Tibial artery (tissue), 4 donors: ENCODE data around the gene MCOLN3.

ENCODE experiments used
- DNase-seq, 2 donors: peaks; one replicate each; pipeline ENCODE4 v3.0.0-alpha.2; 2019
- H3K27ac ChIP-seq, 2 donors: fragments of 200-600 bp; sonication (generic) in 1 of 2; 1 replicate in 1 of 2; 2 replicates in 1 of 2; pipeline ENCODE4 v1.5.1; 2018 to 2019; ENCODE audit warnings: mild to moderate bottlenecking in 1 of 2
- H3K27me3 ChIP-seq, 2 donors: fragments of 200-600 bp; sonication (generic) in 1 of 2; one replicate each; pipeline versions ENCODE4 v1.5.1 to v1.6.0; 2016 to 2019
- H3K36me3 ChIP-seq, 3 donors: fragments of 200-600 bp; sonication (generic) in 2 of 3; one replicate each; pipeline ENCODE4 v1.5.1; 2016 to 2019; ENCODE audit warnings: mild to moderate bottlenecking in 2 of 3
- H3K4me1 ChIP-seq, 4 donors: fragments of 200-600 bp; sonication (generic) in 2 of 4; 1 replicate in 3 of 4; 2 replicates in 1 of 4; pipeline ENCODE4 v1.5.1; 2016 to 2019
- H3K4me3 ChIP-seq, 2 donors: fragments of 200-600 bp; sonication (generic) in 1 of 2; 1 replicate in 1 of 2; 2 replicates in 1 of 2; pipeline ENCODE4 v1.5.1; 2018 to 2019; ENCODE audit warnings: mild to moderate bottlenecking in 2 of 2
- H3K9me3 ChIP-seq, 3 donors: fragments of 200-600 bp; sonication (generic) in 1 of 3; one replicate each; pipeline ENCODE4 v1.5.1; 2016 to 2019
- intact Hi-C: fragments of 100-400 bp; cut with DNase I; formaldehyde crosslinking; loops from one replicate; pipeline ENCODE4 v1.15.0; 2023; ENCODE audit warnings: low total_unique reads
- TF ChIP-seq, protein P1 (sequence below), 2 experiments: fragments of 200-600 bp in 1 of 2; fragments of 450-650 bp in 1 of 2; IDR thresholded peaks; one replicate each; pipeline ENCODE4 v1.5.1; 2017 to 2019; ENCODE audit warnings: antibody characterized with exemption in 2 of 2, mild to moderate bottlenecking in 1 of 2, moderate library complexity in 1 of 2

MCOLN3 gene, protein sequence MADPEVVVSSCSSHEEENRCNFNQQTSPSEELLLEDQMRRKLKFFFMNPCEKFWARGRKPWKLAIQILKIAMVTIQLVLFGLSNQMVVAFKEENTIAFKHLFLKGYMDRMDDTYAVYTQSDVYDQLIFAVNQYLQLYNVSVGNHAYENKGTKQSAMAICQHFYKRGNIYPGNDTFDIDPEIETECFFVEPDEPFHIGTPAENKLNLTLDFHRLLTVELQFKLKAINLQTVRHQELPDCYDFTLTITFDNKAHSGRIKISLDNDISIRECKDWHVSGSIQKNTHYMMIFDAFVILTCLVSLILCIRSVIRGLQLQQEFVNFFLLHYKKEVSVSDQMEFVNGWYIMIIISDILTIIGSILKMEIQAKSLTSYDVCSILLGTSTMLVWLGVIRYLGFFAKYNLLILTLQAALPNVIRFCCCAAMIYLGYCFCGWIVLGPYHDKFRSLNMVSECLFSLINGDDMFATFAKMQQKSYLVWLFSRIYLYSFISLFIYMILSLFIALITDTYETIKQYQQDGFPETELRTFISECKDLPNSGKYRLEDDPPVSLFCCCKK

DNA sequence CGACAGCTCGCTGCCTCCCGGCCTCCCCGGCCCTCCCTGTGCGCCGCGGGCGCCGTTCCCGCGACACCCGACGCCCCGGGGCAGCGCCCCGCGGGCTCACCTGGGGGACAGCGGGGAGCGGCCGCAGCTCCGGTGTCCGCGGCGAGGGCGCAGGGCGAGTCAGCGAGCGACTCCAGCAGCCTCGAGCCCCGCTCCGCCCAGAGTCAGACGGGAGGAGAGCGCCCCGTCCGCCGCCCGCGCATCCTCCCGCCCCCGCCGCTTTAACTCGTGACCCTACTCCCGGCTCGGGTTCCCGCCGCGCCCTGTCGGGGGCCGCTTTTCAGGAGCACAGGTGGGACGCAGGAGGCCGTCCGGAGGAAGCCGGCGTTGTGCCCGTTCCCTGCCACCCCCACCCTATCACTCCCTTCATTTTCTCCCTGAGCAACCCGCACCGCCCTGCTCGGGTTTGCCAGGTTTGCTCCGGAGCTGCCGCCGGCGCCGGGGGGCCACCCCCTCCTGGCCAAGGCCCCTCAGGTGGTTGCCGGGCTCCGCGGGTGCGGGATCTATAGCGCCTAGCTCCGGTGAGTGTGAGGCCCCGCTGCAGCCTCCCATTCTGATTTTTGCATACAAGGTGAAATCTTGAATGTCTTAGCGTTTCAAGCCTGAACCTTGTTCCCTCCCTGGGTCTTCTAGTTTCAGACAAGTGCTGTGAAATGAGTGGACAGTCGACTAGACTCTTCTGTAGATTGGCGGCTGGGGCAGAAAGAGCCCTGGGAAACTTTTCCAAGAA is at the start of gene MCOLN3:
Gene MCOLN3 (minus strand): TSS at position 205 of the 769 bp plus-strand sequence. CDS start 3,140 bp downstream, outside the sequence.
- intact Hi-C loops: no loop called here
- TF ChIP-seq, protein P1, sequence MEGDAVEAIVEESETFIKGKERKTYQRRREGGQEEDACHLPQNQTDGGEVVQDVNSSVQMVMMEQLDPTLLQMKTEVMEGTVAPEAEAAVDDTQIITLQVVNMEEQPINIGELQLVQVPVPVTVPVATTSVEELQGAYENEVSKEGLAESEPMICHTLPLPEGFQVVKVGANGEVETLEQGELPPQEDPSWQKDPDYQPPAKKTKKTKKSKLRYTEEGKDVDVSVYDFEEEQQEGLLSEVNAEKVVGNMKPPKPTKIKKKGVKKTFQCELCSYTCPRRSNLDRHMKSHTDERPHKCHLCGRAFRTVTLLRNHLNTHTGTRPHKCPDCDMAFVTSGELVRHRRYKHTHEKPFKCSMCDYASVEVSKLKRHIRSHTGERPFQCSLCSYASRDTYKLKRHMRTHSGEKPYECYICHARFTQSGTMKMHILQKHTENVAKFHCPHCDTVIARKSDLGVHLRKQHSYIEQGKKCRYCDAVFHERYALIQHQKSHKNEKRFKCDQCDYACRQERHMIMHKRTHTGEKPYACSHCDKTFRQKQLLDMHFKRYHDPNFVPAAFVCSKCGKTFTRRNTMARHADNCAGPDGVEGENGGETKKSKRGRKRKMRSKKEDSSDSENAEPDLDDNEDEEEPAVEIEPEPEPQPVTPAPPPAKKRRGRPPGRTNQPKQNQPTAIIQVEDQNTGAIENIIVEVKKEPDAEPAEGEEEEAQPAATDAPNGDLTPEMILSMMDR (IDR thresholded peaks at IDR 0.05): no peak
- peak within 1 kb of the TSS; percentile 37 to 59 for H3K4me3 ChIP-seq
- no peaks in the 10 kb centered on the region for H3K9me3 ChIP-seq
- peak in 1 of 2 donors; percentile 32 for DNase-seq
- H3K36me3 ChIP-seq: no peaks in the 10 kb centered on the region
- H3K4me1 ChIP-seq: peaks cover 0 to 15% (median 12%) of the 10 kb centered on the region in 4 donors
- H3K27me3 ChIP-seq: peaks cover 4 to 35% of the 10 kb centered on the region in 2 donors
- H3K27ac ChIP-seq: no peak within 1 kb of the TSS

DNA sequence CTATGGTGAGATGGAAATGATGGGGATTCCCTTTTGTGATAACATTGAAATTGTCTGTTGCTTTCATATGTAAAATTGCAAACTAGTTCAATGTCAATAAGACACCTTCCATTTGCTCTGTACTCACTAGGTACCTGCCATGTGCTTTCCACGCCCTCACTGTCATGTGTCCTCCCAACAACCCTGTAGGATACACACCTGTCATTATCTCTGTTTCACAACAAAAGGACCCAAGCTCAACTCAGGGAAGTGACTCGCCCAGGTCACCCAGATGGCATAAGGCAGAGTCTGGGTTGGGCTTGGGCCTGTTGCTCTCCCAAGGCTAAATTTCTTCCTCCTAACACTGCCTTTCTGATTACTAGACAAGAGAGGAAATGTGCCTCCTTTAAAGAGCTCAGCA is 45.3 kb upstream of the MCOLN3 start:
- intact Hi-C loops: no loop called here
- TF ChIP-seq, protein P1 (IDR thresholded peaks at IDR 0.05): no peak
- Histone ChIP-seq H3K27ac (no peak overlapping the region), H3K4me3 (no peak overlapping the region), H3K36me3 (no peaks in the 10 kb centered on the region), H3K4me1 (no peaks in the 10 kb centered on the region), H3K27me3 (no peaks in the 10 kb centered on the region), H3K9me3 (no peaks in the 10 kb centered on the region)
- DNase-seq: no peak

DNA sequence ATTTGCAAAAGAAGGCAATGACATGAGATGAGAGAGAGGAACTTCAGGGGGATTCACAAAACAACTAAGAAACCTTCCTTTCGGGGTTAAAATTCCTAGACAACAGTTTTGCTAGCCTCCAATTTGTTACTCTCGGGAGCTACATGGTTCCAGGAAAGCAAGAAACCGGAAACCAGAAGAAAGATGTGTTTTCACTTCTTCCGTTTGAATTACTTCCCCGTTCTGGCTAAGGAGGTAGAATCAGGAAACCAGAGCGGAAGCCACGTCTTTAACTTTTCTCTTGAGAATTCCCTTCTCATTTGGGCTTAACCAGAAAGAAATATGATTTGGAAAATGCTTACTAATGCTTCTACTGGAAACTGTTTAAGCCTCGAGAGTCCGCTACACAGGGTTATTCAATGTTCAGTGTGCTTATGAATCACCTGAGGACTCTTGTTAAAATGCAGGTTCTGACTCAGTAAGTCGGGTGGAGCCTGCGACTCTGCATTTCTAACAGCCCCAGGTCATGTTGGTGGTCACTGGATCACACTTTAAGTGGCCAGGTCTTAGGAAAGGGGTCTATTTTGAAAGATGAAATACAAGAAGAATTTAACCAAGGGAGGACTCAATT is 43.5 kb upstream of the MCOLN3 start:
- Histone ChIP-seq H3K27ac (no peak overlapping the region), H3K36me3 (no peaks in the 10 kb centered on the region), H3K27me3 (no peaks in the 10 kb centered on the region), H3K4me1 (no peaks in the 10 kb centered on the region), H3K9me3 (no peaks in the 10 kb centered on the region), H3K4me3 (peak overlapping the region in 1 of 2 donors; percentile 7)
- DNase-seq: no peak
- TF ChIP-seq, protein P1 (IDR thresholded peaks at IDR 0.05): no peak
- intact Hi-C loops: no loop called here

DNA sequence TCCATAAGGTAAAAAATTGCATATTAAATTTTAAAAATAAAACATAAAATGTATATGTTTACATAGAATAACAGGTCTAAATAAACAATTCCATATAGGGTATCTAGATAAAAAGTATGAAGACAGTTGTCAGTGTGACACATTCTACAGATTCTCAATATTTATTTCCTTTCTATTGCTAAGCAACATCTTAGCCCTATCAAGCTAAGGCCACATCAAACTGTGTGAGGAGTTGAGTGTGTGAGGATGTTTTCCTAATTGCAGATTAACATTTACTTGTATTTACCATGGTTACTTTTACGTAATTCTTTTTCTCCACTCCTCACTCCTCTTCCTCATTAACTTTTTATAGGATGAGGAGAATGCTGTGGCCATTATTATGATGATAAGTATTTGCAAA is 41.9 kb upstream of the MCOLN3 start:
- H3K36me3 ChIP-seq: no peaks in the 10 kb centered on the region
- H3K4me1 ChIP-seq: no peaks in the 10 kb centered on the region
- H3K4me3 ChIP-seq: no peak overlapping the region
- DNase-seq: no peak
- no peaks in the 10 kb centered on the region for H3K27me3 ChIP-seq
- intact Hi-C loops: no loop called here
- no peak overlapping the region for H3K27ac ChIP-seq
- no peaks in the 10 kb centered on the region for H3K9me3 ChIP-seq
- TF ChIP-seq, protein P1 (IDR thresholded peaks at IDR 0.05): no peak

DNA sequence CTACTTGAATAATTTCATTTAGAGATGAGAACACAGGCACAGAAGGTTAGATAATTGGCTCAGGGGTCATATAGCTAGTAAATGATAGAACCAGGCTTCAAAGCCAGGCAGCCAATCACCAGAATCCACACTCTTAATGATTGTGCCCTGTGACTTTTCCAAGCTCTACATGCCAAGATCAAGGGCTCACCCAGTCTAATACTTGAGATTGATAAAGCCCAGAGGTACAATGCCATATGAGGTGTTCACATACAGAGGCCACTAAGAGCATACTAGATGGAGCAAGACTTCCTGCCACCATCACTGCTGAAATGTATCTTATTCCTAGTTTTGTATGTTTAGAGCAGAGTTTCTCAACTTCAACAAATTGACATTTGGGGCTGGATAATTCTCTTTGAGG is 40.9 kb upstream of the MCOLN3 start:
- Histone ChIP-seq H3K36me3 (no peaks in the 10 kb centered on the region), H3K9me3 (no peaks in the 10 kb centered on the region), H3K27ac (no peak overlapping the region), H3K4me3 (no peak overlapping the region), H3K27me3 (no peaks in the 10 kb centered on the region), H3K4me1 (no peaks in the 10 kb centered on the region)
- DNase-seq: no peak
- intact Hi-C loops: no loop called here
- TF ChIP-seq, protein P1 (IDR thresholded peaks at IDR 0.05): no peak
